ENCODE data around the gene BRIP1. TPM values are rescaled to one million over a fixed set of nuclear protein-coding genes. Genes with fewer than 3 reads are reported as not detected.

The BRIP1 gene
- total RNA-seq, 1 donor from 2014 or later: 66.4 TPM

DNA sequence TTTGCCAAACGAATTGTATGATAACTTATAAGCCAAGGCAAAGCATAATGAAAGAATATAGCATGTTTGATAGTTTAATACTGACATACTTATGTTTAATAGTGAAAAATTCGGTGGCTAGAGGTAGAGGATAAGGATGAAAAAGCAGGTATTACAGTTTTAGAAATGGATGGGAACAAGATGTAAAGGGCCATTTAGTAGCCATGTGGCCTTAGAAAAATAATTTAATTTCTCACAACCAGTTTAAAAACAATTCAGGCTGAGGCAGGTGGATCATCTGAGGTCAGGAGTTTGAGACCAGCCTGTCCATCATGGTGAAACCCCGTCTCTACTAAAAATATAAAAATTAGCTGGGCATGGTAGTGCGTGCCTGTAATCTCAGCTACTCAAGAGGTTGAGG lies 152.8 kb downstream of the BRIP1 start:
- DNase-seq (ENCODE audit: low spot score): no peak
- H3K9ac ChIP-seq: no peak overlapping the region
- H3K27me3 ChIP-seq: no peaks in the 10 kb centered on the region
- Mint-ChIP-seq H3K27me3 (ENCODE audit: insufficient read depth, low read depth) (no peaks in the 10 kb centered on the region), H3K9me3 (no peaks in the 10 kb centered on the region), H3K4me3 (no peak overlapping the region), H3K4me1 (no peaks in the 10 kb centered on the region), H3K27ac (no peak overlapping the region), H3K36me3 (peaks cover 40% of the 10 kb centered on the region)
- H3K79me2 ChIP-seq (ENCODE audit: low read depth): no peaks in the 10 kb centered on the region
- H3K27ac ChIP-seq: no peak overlapping the region
- no peaks in the 10 kb centered on the region for H3K4me1 ChIP-seq
- H3K4me3 ChIP-seq: no peak overlapping the region
- H4K20me1 ChIP-seq (ENCODE audit: low read depth): no peaks in the 10 kb centered on the region
- H3K9me3 ChIP-seq (ENCODE audit: low read depth): no peaks in the 10 kb centered on the region
- H3F3A ChIP-seq (ENCODE audit: low read depth): no peaks in the 10 kb centered on the region
- H3K36me3 ChIP-seq: peaks cover 34% of the 10 kb centered on the region
- no peak overlapping the region for H3K4me2 ChIP-seq
- H2AFZ ChIP-seq (replicated peaks): no peak overlapping the region
- no peak for TF ChIP-seq EZH2 (IDR thresholded peaks at IDR 0.05)
- TF ChIP-seq EZH2phosphoT487 (IDR thresholded peaks at IDR 0.05): no peak
- TF ChIP-seq, protein P1, sequence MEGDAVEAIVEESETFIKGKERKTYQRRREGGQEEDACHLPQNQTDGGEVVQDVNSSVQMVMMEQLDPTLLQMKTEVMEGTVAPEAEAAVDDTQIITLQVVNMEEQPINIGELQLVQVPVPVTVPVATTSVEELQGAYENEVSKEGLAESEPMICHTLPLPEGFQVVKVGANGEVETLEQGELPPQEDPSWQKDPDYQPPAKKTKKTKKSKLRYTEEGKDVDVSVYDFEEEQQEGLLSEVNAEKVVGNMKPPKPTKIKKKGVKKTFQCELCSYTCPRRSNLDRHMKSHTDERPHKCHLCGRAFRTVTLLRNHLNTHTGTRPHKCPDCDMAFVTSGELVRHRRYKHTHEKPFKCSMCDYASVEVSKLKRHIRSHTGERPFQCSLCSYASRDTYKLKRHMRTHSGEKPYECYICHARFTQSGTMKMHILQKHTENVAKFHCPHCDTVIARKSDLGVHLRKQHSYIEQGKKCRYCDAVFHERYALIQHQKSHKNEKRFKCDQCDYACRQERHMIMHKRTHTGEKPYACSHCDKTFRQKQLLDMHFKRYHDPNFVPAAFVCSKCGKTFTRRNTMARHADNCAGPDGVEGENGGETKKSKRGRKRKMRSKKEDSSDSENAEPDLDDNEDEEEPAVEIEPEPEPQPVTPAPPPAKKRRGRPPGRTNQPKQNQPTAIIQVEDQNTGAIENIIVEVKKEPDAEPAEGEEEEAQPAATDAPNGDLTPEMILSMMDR (IDR thresholded peaks at IDR 0.05): no peak

DNA sequence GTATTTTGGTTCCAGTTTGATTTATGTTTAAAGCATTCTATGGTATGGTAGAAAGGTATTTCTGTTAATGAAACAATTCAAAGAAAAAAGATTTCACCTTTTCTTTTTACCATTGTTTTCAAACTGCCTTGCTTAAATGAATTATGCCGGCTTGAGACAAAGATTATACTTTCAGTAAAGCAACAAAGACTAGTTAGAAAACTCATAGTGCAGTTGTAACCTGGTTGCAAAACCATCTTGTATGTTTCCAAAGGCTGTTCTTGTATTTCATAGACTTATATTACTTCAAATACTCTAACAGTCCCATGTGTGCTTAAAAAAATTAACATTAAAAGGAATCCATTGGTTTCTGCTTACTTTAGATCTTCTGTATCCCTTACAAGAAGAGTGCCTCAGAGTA lies 153.8 kb downstream of the BRIP1 start:
- Mint-ChIP-seq H3K27me3 (ENCODE audit: insufficient read depth, low read depth) (no peaks in the 10 kb centered on the region), H3K27ac (no peak overlapping the region), H3K4me3 (no peak overlapping the region), H3K36me3 (peaks cover 40% of the 10 kb centered on the region), H3K9me3 (no peaks in the 10 kb centered on the region), H3K4me1 (no peaks in the 10 kb centered on the region)
- no peak overlapping the region for H3K9ac ChIP-seq
- H3K27ac ChIP-seq: no peak overlapping the region
- H3K27me3 ChIP-seq: no peaks in the 10 kb centered on the region
- peaks cover 5% of the 10 kb centered on the region for H3K9me3 ChIP-seq (ENCODE audit: low read depth)
- no peak for TF ChIP-seq EZH2 (IDR thresholded peaks at IDR 0.05)
- TF ChIP-seq, protein P1 (IDR thresholded peaks at IDR 0.05): no peak
- H3K4me2 ChIP-seq: no peak overlapping the region
- H3K4me3 ChIP-seq: no peak overlapping the region
- H3F3A ChIP-seq (ENCODE audit: low read depth): no peaks in the 10 kb centered on the region
- DNase-seq (ENCODE audit: low spot score): no peak
- H3K36me3 ChIP-seq: peaks cover 33% of the 10 kb centered on the region
- H2AFZ ChIP-seq (replicated peaks): no peak overlapping the region
- no peaks in the 10 kb centered on the region for H3K4me1 ChIP-seq
- H3K79me2 ChIP-seq (ENCODE audit: low read depth): no peaks in the 10 kb centered on the region
- H4K20me1 ChIP-seq (ENCODE audit: low read depth): no peaks in the 10 kb centered on the region

DNA sequence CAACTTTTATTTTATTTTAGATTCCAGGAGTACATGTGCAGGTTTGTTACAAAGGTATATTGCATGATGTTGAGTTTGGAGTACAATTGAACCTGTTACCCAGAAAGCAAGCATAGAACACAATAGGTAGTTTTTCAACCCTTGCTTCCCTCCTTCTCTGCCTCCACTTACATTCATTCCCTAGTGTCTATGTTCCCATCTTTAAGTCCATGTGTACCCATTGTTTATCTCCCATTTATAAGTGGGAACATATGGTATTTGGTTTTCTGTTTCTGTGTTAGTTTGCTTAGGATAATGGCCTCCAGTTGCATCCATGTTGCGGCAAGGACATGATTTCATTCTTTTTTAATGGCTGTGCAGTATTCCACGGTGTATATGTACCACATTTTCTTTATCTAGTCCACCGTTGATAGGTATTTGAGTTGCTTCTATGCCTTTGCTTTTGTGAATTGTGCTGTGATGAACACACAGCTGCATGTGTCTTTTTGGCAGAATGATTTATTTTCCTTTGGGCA lies 158.3 kb downstream of the BRIP1 start:
- no peak overlapping the region for H3K9ac ChIP-seq
- H3K36me3 ChIP-seq: peaks cover 42% of the 10 kb centered on the region
- H3K4me2 ChIP-seq: no peak overlapping the region
- Mint-ChIP-seq H3K4me3 (no peak overlapping the region), H3K4me1 (no peaks in the 10 kb centered on the region), H3K36me3 (peaks cover 57% of the 10 kb centered on the region), H3K27me3 (ENCODE audit: insufficient read depth, low read depth) (no peaks in the 10 kb centered on the region), H3K27ac (no peak overlapping the region), H3K9me3 (peaks cover 27% of the 10 kb centered on the region)
- no peaks in the 10 kb centered on the region for H3K4me1 ChIP-seq
- no peaks in the 10 kb centered on the region for H3K79me2 ChIP-seq (ENCODE audit: low read depth)
- H3K27ac ChIP-seq: no peak overlapping the region
- no peaks in the 10 kb centered on the region for H4K20me1 ChIP-seq (ENCODE audit: low read depth)
- H3K27me3 ChIP-seq: no peaks in the 10 kb centered on the region
- no peak overlapping the region for H3K4me3 ChIP-seq
- no peak overlapping the region for H2AFZ ChIP-seq (replicated peaks)
- no peaks in the 10 kb centered on the region for H3F3A ChIP-seq (ENCODE audit: low read depth)
- TF ChIP-seq EZH2 (IDR thresholded peaks at IDR 0.05) (no peak), EZH2phosphoT487 (IDR thresholded peaks at IDR 0.05) (no peak)
- TF ChIP-seq, protein P1 (IDR thresholded peaks at IDR 0.05): no peak
- peaks cover 30% of the 10 kb centered on the region for H3K9me3 ChIP-seq (ENCODE audit: low read depth)
- DNase-seq (ENCODE audit: low spot score): no peak
